Suprapubic skin (tissue), 4 donors: ENCODE measurements around the gene ANO3. TPM values are rescaled to one million over a fixed set of nuclear protein-coding genes. Genes with fewer than 3 reads are reported as not detected.

Experiments used
- DNase-seq, 2 donors: peaks; one replicate each; pipeline ENCODE4 v3.0.0-alpha.2; 2019; ENCODE audit warnings: low spot score in 2 of 2
- H3K27ac ChIP-seq: fragments of 200-600 bp; sonication (generic); one replicate; pipeline ENCODE4 v1.5.1; 2019
- H3K27me3 ChIP-seq: fragments of 200-600 bp; sonication (generic); one replicate; pipeline ENCODE4 v1.5.1; 2019
- H3K36me3 ChIP-seq: fragments of 200-600 bp; sonication (generic); one replicate; pipeline ENCODE4 v1.5.1; 2019
- H3K4me1 ChIP-seq: fragments of 200-600 bp; sonication (generic); one replicate; pipeline ENCODE4 v1.5.1; 2019
- H3K4me3 ChIP-seq: fragments of 200-600 bp; sonication (generic); one replicate; pipeline ENCODE4 v1.5.1; 2019; ENCODE audit warnings: mild to moderate bottlenecking
- H3K9me3 ChIP-seq: fragments of 200-600 bp; sonication (generic); one replicate; pipeline ENCODE4 v1.5.1; 2019
- CTCF ChIP-seq, 2 donors: fragments of 200-600 bp in 1 of 2; fragments of 450-650 bp in 1 of 2; sonication (generic) in 1 of 2; IDR thresholded peaks; one replicate each; pipeline ENCODE4 v1.5.1; 2016 to 2019; ENCODE audit warnings: antibody characterized with exemption in 2 of 2, mild to moderate bottlenecking in 1 of 2, moderate library complexity in 1 of 2
- EP300 ChIP-seq: sonication (generic); formaldehyde crosslinking; IDR thresholded peaks from one replicate; pipeline ENCODE4 v1.6.1; 2017; ENCODE audit warnings: antibody characterized with exemption
- POLR2A ChIP-seq, 2 donors: fragments of 450-650 bp; IDR thresholded peaks; one replicate each; pipeline ENCODE4 v1.6.1; 2017; ENCODE audit warnings: antibody characterized with exemption in 2 of 2, mild to moderate bottlenecking in 2 of 2, moderate library complexity in 2 of 2
- POLR2AphosphoS5 ChIP-seq, 3 donors: sonication (generic); formaldehyde crosslinking; IDR thresholded peaks; one replicate each; pipeline ENCODE4 v1.6.1; 2017; ENCODE audit warnings: antibody characterized with exemption in 3 of 3
- WGBS: methylation state at CpG from one replicate; pipeline ENCODE4 v1.1.5; 2018; 5-methylcytosine and 5-hydroxymethylcytosine counted together
- total RNA-seq, 4 donors: library from RNA; depleted of rRNA; stranded (reverse); fragments of >200 nt; gene quantifications; one replicate each; pipeline ENCODE4 v1.1.0, GENCODE V29; 2016

ANO3 gene
- total RNA-seq, 4 donors from 2014 or later: 0.08 to 0.29 (median 0.16) TPM; not detected in 1

- no peak for TF ChIP-seq EP300
- no peak for TF ChIP-seq POLR2AphosphoS5 (IDR thresholded peaks at IDR 0.05)
- TF ChIP-seq POLR2A (IDR thresholded peaks at IDR 0.05): no peak
- TF ChIP-seq CTCF (IDR thresholded peaks at IDR 0.05): no peak
- WGBS: 41% methylated on average over 2 of the region's 2 CpGs
Observed at GRCh38 chr11:26549176-26549575, 217.2 kb downstream of the ANO3 start.

GRCh38 chr11:26550022-26550421, 218.1 kb downstream of the ANO3 start:
- no peaks in the 10 kb centered on the region for H3K27me3 ChIP-seq
- WGBS: 73% methylated on average over 1 of the region's 1 CpG
- H3K4me3 ChIP-seq: no peak overlapping the region
- H3K9me3 ChIP-seq: no peaks in the 10 kb centered on the region
- H3K36me3 ChIP-seq: no peaks in the 10 kb centered on the region
- H3K4me1 ChIP-seq: no peaks in the 10 kb centered on the region
- no peak for DNase-seq
- H3K27ac ChIP-seq: no peak overlapping the region
- TF ChIP-seq CTCF (IDR thresholded peaks at IDR 0.05) (no peak), POLR2AphosphoS5 (IDR thresholded peaks at IDR 0.05) (no peak)

More at GRCh38 chr11:26549176-26549575, 217.2 kb downstream of the ANO3 start:
- H3K4me3 ChIP-seq: no peak overlapping the region
- H3K4me1 ChIP-seq: no peaks in the 10 kb centered on the region
- no peak for DNase-seq
- H3K36me3 ChIP-seq: no peaks in the 10 kb centered on the region
- no peaks in the 10 kb centered on the region for H3K9me3 ChIP-seq
- H3K27ac ChIP-seq: no peak overlapping the region
- no peaks in the 10 kb centered on the region for H3K27me3 ChIP-seq

- H3K4me3 ChIP-seq: no peak overlapping the region
- H3K27ac ChIP-seq: no peak overlapping the region
- 59% methylated on average over 1 of the region's 1 CpG for WGBS
- no peaks in the 10 kb centered on the region for H3K4me1 ChIP-seq
- DNase-seq: no peak
- no peaks in the 10 kb centered on the region for H3K27me3 ChIP-seq
- H3K9me3 ChIP-seq: no peaks in the 10 kb centered on the region
- TF ChIP-seq POLR2A (IDR thresholded peaks at IDR 0.05): no peak
- TF ChIP-seq POLR2AphosphoS5 (IDR thresholded peaks at IDR 0.05): no peak
- no peak for TF ChIP-seq EP300
- no peaks in the 10 kb centered on the region for H3K36me3 ChIP-seq
Observed at GRCh38 chr11:26551186-26551801, 219.4 kb downstream of the ANO3 start.

- 76% methylated on average over 2 of the region's 2 CpGs for WGBS
- no peak for DNase-seq
- H3K4me1 ChIP-seq: no peaks in the 10 kb centered on the region
- no peak for TF ChIP-seq POLR2A (IDR thresholded peaks at IDR 0.05)
- no peak for TF ChIP-seq POLR2AphosphoS5 (IDR thresholded peaks at IDR 0.05)
- no peak for TF ChIP-seq EP300
- TF ChIP-seq CTCF (IDR thresholded peaks at IDR 0.05): no peak
- H3K9me3 ChIP-seq: no peaks in the 10 kb centered on the region
- H3K27ac ChIP-seq: no peak overlapping the region
- no peak overlapping the region for H3K4me3 ChIP-seq
- no peaks in the 10 kb centered on the region for H3K27me3 ChIP-seq
- H3K36me3 ChIP-seq: no peaks in the 10 kb centered on the region
Observed at GRCh38 chr11:26553182-26553581, 221.3 kb downstream of the ANO3 start.

GRCh38 chr11:26554455-26554854, 222.5 kb downstream of the ANO3 start:
- DNase-seq: no peak
- Histone ChIP-seq H3K36me3 (no peaks in the 10 kb centered on the region), H3K4me3 (no peak overlapping the region), H3K27ac (no peak overlapping the region), H3K9me3 (no peaks in the 10 kb centered on the region), H3K27me3 (no peaks in the 10 kb centered on the region), H3K4me1 (no peaks in the 10 kb centered on the region)
- TF ChIP-seq CTCF (IDR thresholded peaks at IDR 0.05): no peak
- TF ChIP-seq EP300: no peak
- no peak for TF ChIP-seq POLR2A (IDR thresholded peaks at IDR 0.05)
- TF ChIP-seq POLR2AphosphoS5 (IDR thresholded peaks at IDR 0.05): no peak
- 74% methylated on average over 5 of the region's 5 CpGs for WGBS

- no peak overlapping the region for H3K4me3 ChIP-seq
- WGBS: 85% methylated on average over 1 of the region's 1 CpG
- H3K27me3 ChIP-seq: no peaks in the 10 kb centered on the region
- TF ChIP-seq POLR2A (IDR thresholded peaks at IDR 0.05): no peak
- TF ChIP-seq POLR2AphosphoS5 (IDR thresholded peaks at IDR 0.05): no peak
- no peak for TF ChIP-seq EP300
- TF ChIP-seq CTCF (IDR thresholded peaks at IDR 0.05): no peak
- no peak for DNase-seq
- H3K9me3 ChIP-seq: no peaks in the 10 kb centered on the region
- H3K4me1 ChIP-seq: no peaks in the 10 kb centered on the region
- H3K36me3 ChIP-seq: no peaks in the 10 kb centered on the region
- no peak overlapping the region for H3K27ac ChIP-seq
Observed at GRCh38 chr11:26556582-26556981, 224.7 kb downstream of the ANO3 start.
